CD14-positive monocyte (primary cell): ENCODE measurements around the gene MPST. TPM values are rescaled to one million over a fixed set of nuclear protein-coding genes. Genes with fewer than 3 reads are reported as not detected.

Experiments used
- DNase-seq, 3 donors: peaks; one replicate each; pipeline ENCODE4 v3.0.0-alpha.2; 2011 to 2022
- H2AFZ ChIP-seq: 2 replicates; pipeline ENCODE4 v1.6.0; 2012; ENCODE audit warnings: mild to moderate bottlenecking, low read depth, low read length, inconsistent platforms; ENCODE audit not compliant: insufficient read depth, poor library complexity, severe bottlenecking
- H3K27ac ChIP-seq, 2 donors: 1 replicate in 1 of 2; 2 replicates in 1 of 2; pipeline ENCODE4 v1.5.1; 2012 to 2013; ENCODE audit warnings: low read length in 2 of 2, control low read depth in 1 of 2, inconsistent platforms in 1 of 2, low read depth in 1 of 2, mild to moderate bottlenecking in 1 of 2
- H3K27me3 ChIP-seq, 2 donors: one replicate each; pipeline versions ENCODE4 v1.6.0 to v1.6.1; 2011 to 2013; ENCODE audit warnings: low read length in 2 of 2; ENCODE audit not compliant: control insufficient read depth in 2 of 2, insufficient read depth in 2 of 2
- H3K36me3 ChIP-seq, 2 donors: replicated peaks in 1 of 2; 1 replicate in 1 of 2; 2 replicates in 1 of 2; pipeline versions ENCODE4 v1.5.1 to v1.6.1; 2012 to 2013; ENCODE audit warnings: low read length in 2 of 2, control low read depth in 1 of 2, inconsistent platforms in 1 of 2, mild to moderate bottlenecking in 1 of 2; ENCODE audit not compliant: insufficient read depth in 2 of 2, control insufficient read depth in 1 of 2
- H3K4me1 ChIP-seq, 2 donors: 1 replicate in 1 of 2; 2 replicates in 1 of 2; pipeline versions ENCODE4 v1.5.1 to v1.6.1; 2012 to 2013; ENCODE audit warnings: low read length in 2 of 2, control low read depth in 1 of 2, inconsistent platforms in 1 of 2, mild to moderate bottlenecking in 1 of 2, moderate library complexity in 1 of 2; ENCODE audit not compliant: insufficient read depth in 2 of 2, control insufficient read depth in 1 of 2
- H3K4me2 ChIP-seq: replicated peaks from 2 replicates; pipeline ENCODE3; 2012; ENCODE audit warnings: low read length, moderate library complexity, mild to moderate bottlenecking; ENCODE audit not compliant: poor library complexity, severe bottlenecking; ENCODE audit errors: extremely low read depth
- H3K4me3 ChIP-seq, 3 experiments: fragments of 200-600 bp in 1 of 3; sonication (generic) in 1 of 3; replicated peaks in 1 of 3; 1 replicate in 2 of 3; 2 replicates in 1 of 3; pipeline ENCODE4 v1.5.1; 2011 to 2013; ENCODE audit warnings: low read length in 3 of 3, mild to moderate bottlenecking in 3 of 3, control low read depth in 2 of 3, low read depth in 2 of 3, inconsistent platforms in 1 of 3, moderate library complexity in 1 of 3
- H3K79me2 ChIP-seq: 2 replicates; pipeline ENCODE4 v1.6.0; 2012; ENCODE audit warnings: mild to moderate bottlenecking, control low read depth, inconsistent platforms, low read length, moderate library complexity; ENCODE audit not compliant: insufficient read depth
- H3K9ac ChIP-seq: 2 replicates; pipeline ENCODE4 v1.6.0; 2017; ENCODE audit warnings: low read length, mild to moderate bottlenecking; ENCODE audit not compliant: insufficient read depth, poor library complexity, severe bottlenecking
- H3K9me3 ChIP-seq, 2 donors: replicated peaks in 1 of 2; 1 replicate in 1 of 2; 2 replicates in 1 of 2; pipeline versions ENCODE4 v1.5.1 to v1.6.1; 2012 to 2013; ENCODE audit warnings: low read length in 2 of 2, control low read depth in 1 of 2; ENCODE audit not compliant: control insufficient read depth in 1 of 2, insufficient read depth in 1 of 2
- H4K20me1 ChIP-seq: 2 replicates; pipeline ENCODE4 v1.6.0; 2012; ENCODE audit warnings: mild to moderate bottlenecking, low read length, control low read depth, moderate library complexity; ENCODE audit not compliant: insufficient read depth
- H3K27ac Mint-ChIP-seq, 7 donors: one replicate each; pipeline ENCODE4 v1.8.0; 2020; ENCODE audit warnings: mild to moderate bottlenecking in 7 of 7, mixed read lengths in 7 of 7, moderate library complexity in 6 of 7, inconsistent platforms in 2 of 7
- H3K27me3 Mint-ChIP-seq, 3 donors: one replicate each; pipeline ENCODE4 v1.8.0; 2021 to 2022; ENCODE audit warnings: low read depth in 3 of 3, mild to moderate bottlenecking in 3 of 3, mixed read lengths in 3 of 3, moderate library complexity in 3 of 3, inconsistent platforms in 1 of 3
- H3K36me3 Mint-ChIP-seq, 2 donors: one replicate each; pipeline ENCODE4 v1.8.0; 2020; ENCODE audit warnings: mixed read lengths in 2 of 2, inconsistent platforms in 1 of 2, mild to moderate bottlenecking in 1 of 2
- H3K4me1 Mint-ChIP-seq: one replicate; pipeline ENCODE4 v1.8.0; 2020; ENCODE audit warnings: mild to moderate bottlenecking, mixed read lengths
- H3K4me3 Mint-ChIP-seq, 2 donors: one replicate each; pipeline ENCODE4 v1.8.0; 2020; ENCODE audit warnings: mild to moderate bottlenecking in 2 of 2, mixed read lengths in 2 of 2, moderate library complexity in 1 of 2
- H3K9me3 Mint-ChIP-seq, 7 donors: one replicate each; pipeline ENCODE4 v1.8.0; 2020 to 2022; ENCODE audit warnings: mixed read lengths in 7 of 7, mild to moderate bottlenecking in 6 of 7, moderate library complexity in 6 of 7, inconsistent platforms in 2 of 7
- WGBS: methylation state at CpG from one replicate; pipeline ENCODE4 v1.1.5; 2013; ENCODE audit warnings: missing lambda C conversion rate; ENCODE audit not compliant: insufficient coverage; 5-methylcytosine and 5-hydroxymethylcytosine counted together
- intact Hi-C, 2 donors: fragments of 100-400 bp; cut with micrococcal nuclease; formaldehyde crosslinking; loops; one replicate each; pipeline versions ENCODE4 v1.15.0 to v1.15.1; 2023
- polyA plus RNA-seq, 3 donors: library from polyadenylated mRNA; depleted of rRNA in 1 of 3; unstranded in 2 of 3; stranded (reverse) in 1 of 3; fragments of 300-500 nt in 2 of 3; fragments of >200 nt in 1 of 3; fragmentation: Illumina TruSeq in 2 of 3; gene quantifications; 1 replicate in 2 of 3; 2 replicates in 1 of 3; pipeline ENCODE4 v1.2.3, GENCODE V29; 2012 to 2021
- TF ChIP-seq, protein P1 (sequence below): fragments of 200-600 bp; IDR thresholded peaks from one replicate; pipeline ENCODE4 v1.8.0; 2022; ENCODE audit warnings: antibody characterized with exemption, mild to moderate bottlenecking

The MPST gene
- polyA plus RNA-seq, 3 donors, result 27.9 to 53.7 (median 51.2) TPM

GRCh38 chr22:37043209-37043827, 23.8 kb downstream of the MPST start:
- intact Hi-C loops, result no loop called here
- TF ChIP-seq, protein P1, sequence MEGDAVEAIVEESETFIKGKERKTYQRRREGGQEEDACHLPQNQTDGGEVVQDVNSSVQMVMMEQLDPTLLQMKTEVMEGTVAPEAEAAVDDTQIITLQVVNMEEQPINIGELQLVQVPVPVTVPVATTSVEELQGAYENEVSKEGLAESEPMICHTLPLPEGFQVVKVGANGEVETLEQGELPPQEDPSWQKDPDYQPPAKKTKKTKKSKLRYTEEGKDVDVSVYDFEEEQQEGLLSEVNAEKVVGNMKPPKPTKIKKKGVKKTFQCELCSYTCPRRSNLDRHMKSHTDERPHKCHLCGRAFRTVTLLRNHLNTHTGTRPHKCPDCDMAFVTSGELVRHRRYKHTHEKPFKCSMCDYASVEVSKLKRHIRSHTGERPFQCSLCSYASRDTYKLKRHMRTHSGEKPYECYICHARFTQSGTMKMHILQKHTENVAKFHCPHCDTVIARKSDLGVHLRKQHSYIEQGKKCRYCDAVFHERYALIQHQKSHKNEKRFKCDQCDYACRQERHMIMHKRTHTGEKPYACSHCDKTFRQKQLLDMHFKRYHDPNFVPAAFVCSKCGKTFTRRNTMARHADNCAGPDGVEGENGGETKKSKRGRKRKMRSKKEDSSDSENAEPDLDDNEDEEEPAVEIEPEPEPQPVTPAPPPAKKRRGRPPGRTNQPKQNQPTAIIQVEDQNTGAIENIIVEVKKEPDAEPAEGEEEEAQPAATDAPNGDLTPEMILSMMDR, result no peak
- Mint-ChIP-seq H3K27ac (peak overlapping the region in 1 of 7 donors; percentile 40), H3K9me3 (no peaks in the 10 kb centered on the region), H3K36me3 (no peaks in the 10 kb centered on the region), H3K4me1 (peaks cover 21% of the 10 kb centered on the region), H3K27me3 (peaks cover 1 to 8% (median 3%) of the 10 kb centered on the region in 3 donors), H3K4me3 (no peak overlapping the region)
- 100% methylated on average over 1 of the region's 7 CpGs for WGBS
- H3K9ac ChIP-seq, result no peak overlapping the region
- H3K79me2 ChIP-seq, result no peaks in the 10 kb centered on the region
- H3K27ac ChIP-seq, result no peak overlapping the region
- DNase-seq, result no peak
- H4K20me1 ChIP-seq, result no peaks in the 10 kb centered on the region
- H3K9me3 ChIP-seq, result no peaks in the 10 kb centered on the region
- H2AFZ ChIP-seq, result no peak overlapping the region
- H3K36me3 ChIP-seq, result no peaks in the 10 kb centered on the region
- no peaks in the 10 kb centered on the region for H3K27me3 ChIP-seq
- H3K4me1 ChIP-seq, result peaks cover 22 to 25% of the 10 kb centered on the region in 2 donors
- no peak overlapping the region for H3K4me2 ChIP-seq
- H3K4me3 ChIP-seq, result no peak overlapping the region

DNA sequence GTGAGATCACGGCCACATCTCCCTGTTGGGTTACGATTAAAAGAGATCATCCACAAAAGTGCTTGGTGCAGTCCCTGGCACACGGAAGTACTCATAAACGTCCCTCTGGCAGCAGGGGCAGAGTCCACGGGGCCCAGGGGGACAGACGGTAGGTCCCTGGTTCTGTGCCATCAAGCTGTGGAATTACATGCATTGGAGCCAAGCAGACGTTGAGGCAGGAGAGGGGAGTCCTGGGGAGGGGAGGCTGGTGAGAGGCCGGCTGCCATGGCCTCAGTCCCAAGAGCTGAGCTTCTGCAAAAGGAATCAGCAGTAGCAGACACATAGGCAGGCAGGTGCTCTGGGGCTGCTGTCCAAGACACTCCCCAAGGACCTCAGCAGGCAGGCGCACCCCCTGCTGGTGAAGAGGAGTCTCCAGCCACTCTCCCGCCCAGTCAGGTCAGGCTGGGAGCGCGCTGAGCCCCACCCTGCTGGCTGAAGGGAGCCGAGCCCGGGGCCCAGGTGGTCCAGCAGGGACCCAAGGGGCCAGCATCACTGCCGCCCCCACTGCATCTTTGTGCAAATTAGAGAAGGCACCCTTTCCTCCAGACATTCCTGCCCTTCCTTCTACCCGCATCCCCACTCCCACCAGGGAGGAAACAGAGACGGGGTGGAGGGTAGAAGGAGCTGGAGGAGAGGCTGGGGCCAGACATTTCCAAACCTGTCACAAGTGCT, 24.4 kb downstream of the MPST start:
- Histone ChIP-seq H3K9ac (no peak overlapping the region), H4K20me1 (no peaks in the 10 kb centered on the region), H2AFZ (no peak overlapping the region), H3K4me3 (no peak overlapping the region), H3K79me2 (no peaks in the 10 kb centered on the region), H3K9me3 (no peaks in the 10 kb centered on the region), H3K27ac (no peak overlapping the region), H3K4me1 (peaks cover 22 to 25% of the 10 kb centered on the region in 2 donors), H3K4me2 (no peak overlapping the region), H3K27me3 (no peaks in the 10 kb centered on the region), H3K36me3 (no peaks in the 10 kb centered on the region)
- intact Hi-C loops, result no loop called here
- no peak overlapping the region for H3K4me3 Mint-ChIP-seq
- 36% methylated on average over 11 of the region's 17 CpGs for WGBS
- H3K36me3 Mint-ChIP-seq, result no peaks in the 10 kb centered on the region
- H3K27ac Mint-ChIP-seq, result peak overlapping the region in 1 of 7 donors; percentile 40
- peaks cover 21% of the 10 kb centered on the region for H3K4me1 Mint-ChIP-seq
- TF ChIP-seq, protein P1, result peak; percentile 89
- peak; percentile 44 to 61 (median 46) for DNase-seq
- H3K9me3 Mint-ChIP-seq, result no peaks in the 10 kb centered on the region
- H3K27me3 Mint-ChIP-seq, result peaks cover under 1 to 7% (median 1%) of the 10 kb centered on the region in 3 donors
